Osteocyte (in vitro differentiated cells): ENCODE results near the gene KCNIP3. TPM values are rescaled to one million over a fixed set of nuclear protein-coding genes. Genes with fewer than 3 reads are reported as not detected.

Experiments
- DNase-seq: peaks from one replicate; pipeline ENCODE4 v3.0.0; 2021; ENCODE audit warnings: mixed read lengths; ENCODE audit not compliant: unreplicated experiment; ENCODE audit errors: extremely low spot score
- H3K27ac Mint-ChIP-seq: one replicate; pipeline ENCODE4 v1.8.0; 2021; ENCODE audit warnings: mild to moderate bottlenecking, mixed read lengths; ENCODE audit not compliant: unreplicated experiment
- H3K27me3 Mint-ChIP-seq: one replicate; pipeline ENCODE4 v1.8.0; 2021; ENCODE audit warnings: mixed read lengths; ENCODE audit not compliant: unreplicated experiment
- H3K36me3 Mint-ChIP-seq: one replicate; pipeline ENCODE4 v1.8.0; 2021; ENCODE audit warnings: mixed read lengths; ENCODE audit not compliant: unreplicated experiment
- H3K4me1 Mint-ChIP-seq: one replicate; pipeline ENCODE4 v1.8.0; 2021; ENCODE audit warnings: mixed read lengths; ENCODE audit not compliant: unreplicated experiment
- H3K4me3 Mint-ChIP-seq: one replicate; pipeline ENCODE4 v1.8.0; 2021; ENCODE audit warnings: mild to moderate bottlenecking, moderate library complexity, mixed read lengths; ENCODE audit not compliant: unreplicated experiment
- H3K9me3 Mint-ChIP-seq: one replicate; pipeline ENCODE4 v1.8.0; 2021; ENCODE audit warnings: mixed read lengths; ENCODE audit not compliant: unreplicated experiment
- CTCF ChIP-seq: fragments of 200-600 bp; sonication (generic); IDR thresholded peaks from 2 replicates; pipeline ENCODE4 v1.5.0; 2021; ENCODE audit warnings: antibody characterized with exemption, mild to moderate bottlenecking, moderate library complexity
- total RNA-seq: library from RNA; stranded (reverse); gene quantifications from 2 replicates; pipeline ENCODE4 v1.2.1, GENCODE V29; 2021

The KCNIP3 gene
- total RNA-seq, 1 donor from 2014 or later, result 1.4 TPM

- no peak for TF ChIP-seq CTCF
- H3K27ac Mint-ChIP-seq, result no peak overlapping the region
- DNase-seq, result no peak
- H3K27me3 Mint-ChIP-seq, result peaks cover 2% of the 10 kb centered on the region
- no peak overlapping the region for H3K4me3 Mint-ChIP-seq
- no peaks in the 10 kb centered on the region for H3K4me1 Mint-ChIP-seq
- no peaks in the 10 kb centered on the region for H3K9me3 Mint-ChIP-seq
- H3K36me3 Mint-ChIP-seq, result no peaks in the 10 kb centered on the region
Observed at GRCh38 chr2:95306336-95306895, 9.3 kb downstream of the KCNIP3 start.

- H3K4me1 Mint-ChIP-seq, result no peaks in the 10 kb centered on the region
- H3K36me3 Mint-ChIP-seq, result no peaks in the 10 kb centered on the region
- peaks cover 2% of the 10 kb centered on the region for H3K27me3 Mint-ChIP-seq
- no peak for TF ChIP-seq CTCF
- H3K4me3 Mint-ChIP-seq, result no peak overlapping the region
- H3K27ac Mint-ChIP-seq, result no peak overlapping the region
- DNase-seq, result no peak
- no peaks in the 10 kb centered on the region for H3K9me3 Mint-ChIP-seq
Observed at GRCh38 chr2:95307036-95307435, 9.9 kb downstream of the KCNIP3 start.

GRCh38 chr2:95307878-95308277 is 10.7 kb downstream of the KCNIP3 start:
- TF ChIP-seq CTCF, result no peak
- H3K36me3 Mint-ChIP-seq, result no peaks in the 10 kb centered on the region
- no peak overlapping the region for H3K4me3 Mint-ChIP-seq
- no peak overlapping the region for H3K27ac Mint-ChIP-seq
- H3K4me1 Mint-ChIP-seq, result no peaks in the 10 kb centered on the region
- no peaks in the 10 kb centered on the region for H3K9me3 Mint-ChIP-seq
- DNase-seq, result no peak
- peaks cover 2% of the 10 kb centered on the region for H3K27me3 Mint-ChIP-seq

- Mint-ChIP-seq H3K27ac (no peak overlapping the region), H3K9me3 (no peaks in the 10 kb centered on the region), H3K36me3 (no peaks in the 10 kb centered on the region), H3K27me3 (peaks cover 2% of the 10 kb centered on the region), H3K4me1 (no peaks in the 10 kb centered on the region), H3K4me3 (no peak overlapping the region)
- no peak for TF ChIP-seq CTCF
- no peak for DNase-seq
Observed at GRCh38 chr2:95308426-95308990, 11.4 kb downstream of the KCNIP3 start.

- no peaks in the 10 kb centered on the region for H3K4me1 Mint-ChIP-seq
Observed at GRCh38 chr2:95309599-95309998, 12.5 kb downstream of the KCNIP3 start.

More at GRCh38 chr2:95309599-95309998, 12.5 kb downstream of the KCNIP3 start:
- DNase-seq, result no peak
- no peaks in the 10 kb centered on the region for H3K36me3 Mint-ChIP-seq
- peaks cover 2% of the 10 kb centered on the region for H3K27me3 Mint-ChIP-seq
- no peak overlapping the region for H3K27ac Mint-ChIP-seq
- no peak overlapping the region for H3K4me3 Mint-ChIP-seq
- TF ChIP-seq CTCF, result no peak
- H3K9me3 Mint-ChIP-seq, result no peaks in the 10 kb centered on the region
